HT1080 (cell line): ENCODE data around the gene GNAQ. TPM values are rescaled to one million over a fixed set of nuclear protein-coding genes. Genes with fewer than 3 reads are reported as not detected.
"Not testable (repeated sequence)": the region's sequence is repeated elsewhere in the genome, so short reads cannot be mapped to it uniquely, and the experiment has no call there.

Experiments
- DNase-seq: peaks from one replicate; pipeline ENCODE4 v3.0.0-alpha.2; 2015; ENCODE audit warnings: low read depth
- total RNA-seq: library from RNA; depleted of rRNA; stranded (reverse); fragments of >200 nt; shearing (Covaris generic); gene quantifications from 2 replicates; pipeline ENCODE4 v1.2.3, GENCODE V29; 2014

Gene GNAQ
- total RNA-seq, 1 experiment from 2014 or later, result 14.6 TPM

- not testable (repeated sequence) for DNase-seq
These were observed 152.8 kb downstream of the GNAQ start for GRCh38 chr9:77878793-77879192.

GRCh38 chr9:77877976-77878375 is 153.6 kb downstream of the GNAQ start:
- DNase-seq, result no peak

DNA sequence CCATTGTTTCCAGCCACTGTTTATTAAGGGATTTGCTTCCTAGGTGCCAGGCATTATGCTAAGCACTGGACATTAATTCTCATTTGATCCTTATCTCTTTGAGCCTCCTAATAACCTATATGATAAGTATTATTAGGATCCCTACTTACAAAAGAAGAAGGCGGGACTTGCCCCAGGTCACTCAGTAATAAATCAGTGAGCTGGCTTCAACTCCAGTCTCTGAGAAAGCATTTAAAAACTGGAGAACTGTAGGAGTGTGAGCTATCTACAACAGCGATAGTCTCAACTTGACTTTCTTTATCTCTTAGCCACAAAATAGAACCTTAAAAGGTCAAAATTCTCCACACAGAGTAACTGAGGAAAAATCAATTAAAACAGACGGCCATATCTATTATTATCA is 155.0 kb downstream of the GNAQ start:
- no peak for DNase-seq

DNA sequence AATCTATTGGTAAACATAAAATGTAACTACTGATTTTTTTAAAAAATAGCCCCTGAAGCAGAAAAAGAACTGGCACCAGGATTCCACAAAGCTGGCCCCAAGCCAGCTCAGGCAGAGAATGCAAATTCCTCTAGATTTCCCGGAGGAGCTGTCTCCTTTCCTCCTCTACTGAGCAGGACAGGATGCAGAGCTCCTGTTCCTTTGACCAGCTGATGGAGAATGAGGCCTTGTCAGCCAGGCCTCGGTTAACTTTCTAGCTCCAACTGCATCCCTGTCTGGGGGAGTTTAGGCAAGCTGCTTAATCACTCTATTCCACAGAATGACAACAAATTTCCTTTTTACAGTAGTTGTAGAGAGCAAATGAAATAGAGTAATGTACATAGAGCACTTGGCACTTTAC is 155.5 kb downstream of the GNAQ start:
- DNase-seq, result peak; percentile 10

DNA sequence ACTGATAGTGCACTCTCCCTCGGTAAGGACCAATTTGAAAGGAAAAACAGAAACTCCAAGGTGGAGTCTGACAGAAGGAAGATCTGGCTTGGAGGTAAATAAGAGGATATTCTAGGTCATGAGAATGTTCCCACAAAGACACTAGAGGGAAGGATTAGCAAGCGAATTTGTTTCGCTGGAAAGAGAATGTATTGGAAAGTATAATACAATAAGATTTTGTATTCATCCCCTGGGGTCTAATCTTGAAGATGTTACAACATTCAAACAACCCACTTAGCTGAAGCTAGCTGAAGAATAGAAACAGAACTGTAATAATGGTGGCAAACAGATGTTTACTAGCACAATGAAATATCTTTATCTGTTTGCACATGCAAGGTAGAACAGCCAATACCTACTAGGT is 158.7 kb downstream of the GNAQ start:
- no peak for DNase-seq

- no peak for DNase-seq
These were observed 159.4 kb downstream of the GNAQ start for GRCh38 chr9:77872177-77872576.

GRCh38 chr9:77871483-77871882 is 160.1 kb downstream of the GNAQ start:
- no peak for DNase-seq

- no peak for DNase-seq
These were observed 164.7 kb downstream of the GNAQ start for GRCh38 chr9:77866878-77867277.

- DNase-seq, result no peak
These were observed 166.1 kb downstream of the GNAQ start for GRCh38 chr9:77865385-77866047.

DNA sequence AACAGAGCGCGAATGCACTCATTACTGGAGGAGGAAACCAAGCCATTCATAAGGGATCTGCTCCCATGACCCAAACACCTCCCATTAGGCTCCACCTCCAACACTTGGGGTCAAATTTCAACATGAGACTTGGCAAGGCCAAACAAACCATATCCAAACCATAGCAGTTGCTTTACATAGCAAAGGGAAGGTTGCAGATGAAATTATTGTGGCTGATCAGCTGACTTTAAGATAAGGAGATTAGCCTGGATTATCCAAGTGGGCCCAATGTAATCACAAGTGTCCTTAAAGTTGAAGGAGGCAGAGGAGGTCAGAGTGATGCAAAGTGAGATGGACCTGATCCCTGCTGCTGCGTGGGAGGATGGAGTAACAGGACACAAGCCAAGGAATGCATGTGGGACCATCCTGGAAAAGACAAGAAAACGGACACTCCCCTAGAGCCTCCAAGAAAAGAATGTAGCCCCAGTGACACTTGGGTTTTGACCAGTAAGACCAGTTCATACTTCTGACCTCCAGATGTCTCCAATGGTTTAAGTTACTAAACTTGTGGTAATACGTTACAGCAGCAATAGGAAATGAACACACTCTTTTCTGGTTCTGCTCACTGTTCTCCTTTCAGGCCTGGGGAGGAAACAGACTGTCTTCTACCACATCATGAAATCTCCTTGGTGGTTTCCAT is 167.3 kb downstream of the GNAQ start:
- no peak for DNase-seq

DNA sequence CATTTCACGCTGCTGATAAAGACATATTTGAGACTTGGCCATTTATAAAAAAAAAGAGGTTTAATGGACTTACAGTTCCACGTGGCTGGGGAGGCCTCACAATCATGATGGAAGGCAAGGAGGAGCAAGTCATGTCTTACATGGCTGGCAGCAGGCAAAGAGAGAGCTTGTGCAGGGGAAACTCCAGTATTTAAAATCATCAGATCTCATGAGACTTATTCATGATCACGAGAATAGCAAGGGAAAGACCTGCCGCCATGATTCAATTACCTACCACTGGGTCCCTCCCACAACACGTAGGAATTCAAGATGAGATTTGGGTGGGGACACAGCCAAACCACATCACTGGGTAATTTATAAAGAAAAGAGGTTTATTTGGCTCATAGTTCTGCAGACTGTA is 168.0 kb downstream of the GNAQ start:
- not testable (repeated sequence) for DNase-seq

DNA sequence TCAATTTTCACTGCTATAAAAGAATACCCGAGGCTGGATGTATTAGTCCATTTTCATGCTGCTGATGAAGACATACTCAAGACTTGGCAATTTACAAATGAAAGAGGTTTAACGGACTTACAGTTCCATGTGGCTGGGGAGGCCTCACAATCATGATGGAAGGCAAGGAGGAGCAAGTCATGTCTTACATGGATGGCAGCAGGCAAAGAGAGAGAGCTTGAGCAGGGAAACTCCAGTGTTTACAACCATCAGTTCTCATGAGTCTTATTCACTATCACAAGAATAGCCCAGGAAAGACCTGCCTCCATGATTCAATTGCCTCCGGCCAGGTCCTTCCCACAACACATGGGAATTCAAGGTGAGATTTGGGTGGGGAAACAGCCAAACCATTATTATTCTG is 170.7 kb downstream of the GNAQ start:
- DNase-seq, result not testable (repeated sequence)

- no peak for DNase-seq
These were observed 173.9 kb downstream of the GNAQ start for GRCh38 chr9:77857513-77858259.

DNA sequence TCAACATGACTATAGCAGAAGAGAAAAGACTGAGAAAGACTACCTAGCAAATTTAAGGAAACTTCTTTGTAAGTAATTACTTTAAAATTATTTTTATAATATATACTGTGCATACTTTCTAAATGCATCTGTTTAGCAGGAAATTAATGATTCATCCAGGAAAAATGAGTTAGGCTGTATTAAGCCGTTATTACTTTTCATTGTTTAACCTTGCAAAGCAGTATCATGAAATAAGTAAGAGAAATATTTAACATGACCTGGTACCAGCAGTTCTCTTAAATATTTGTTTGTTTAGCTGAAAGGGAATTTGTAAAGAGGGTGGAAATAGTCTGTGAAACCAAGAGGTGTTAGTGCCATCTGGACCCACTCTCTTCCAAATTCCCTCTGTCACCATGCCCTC is 175.0 kb downstream of the GNAQ start:
- DNase-seq, result no peak

- no peak for DNase-seq
These were observed 176.7 kb downstream of the GNAQ start for GRCh38 chr9:77854916-77855311.

- no peak for DNase-seq
These were observed 177.2 kb downstream of the GNAQ start for GRCh38 chr9:77854258-77854915.

- DNase-seq, result no peak
These were observed 177.9 kb downstream of the GNAQ start for GRCh38 chr9:77853716-77854115.

DNA sequence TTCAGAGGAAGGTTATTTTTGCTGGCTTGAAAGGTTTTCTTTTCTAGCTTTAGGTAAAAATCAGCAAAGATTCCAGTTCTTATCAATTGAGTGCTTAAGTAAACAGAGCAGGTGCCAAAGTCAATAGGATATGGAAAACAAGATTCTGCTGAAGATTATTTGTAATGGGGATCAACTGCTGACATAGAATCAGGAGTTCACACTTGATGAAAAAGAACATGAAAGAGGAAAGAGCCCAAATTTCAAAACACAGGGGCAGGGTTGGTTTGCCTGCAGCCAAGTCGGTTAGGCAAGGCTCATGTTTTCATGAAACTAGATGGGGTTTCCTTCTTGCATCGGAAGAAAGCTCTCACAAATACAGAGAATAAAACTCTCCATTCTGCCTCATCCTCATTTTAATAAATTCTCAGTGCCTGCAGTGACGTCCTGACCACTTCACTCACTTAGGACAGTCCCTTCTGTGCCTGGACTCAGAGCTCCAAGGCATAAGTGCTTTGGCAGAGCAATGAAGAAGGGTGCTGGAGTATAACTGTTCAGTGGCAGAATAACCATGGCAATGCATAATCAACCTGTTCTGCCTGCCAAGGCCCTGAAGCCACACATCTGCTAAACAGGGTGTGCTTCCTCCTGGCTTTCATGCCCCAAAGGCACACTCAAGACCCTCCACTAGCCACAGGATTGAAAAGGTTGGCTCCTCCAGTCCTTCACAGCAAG is 179.6 kb downstream of the GNAQ start:
- no peak for DNase-seq

- DNase-seq, result peak; percentile 61
These were observed 182.7 kb downstream of the GNAQ start for GRCh38 chr9:77848897-77849296.

- DNase-seq, result no peak
These were observed 183.2 kb downstream of the GNAQ start for GRCh38 chr9:77848404-77848803.

GRCh38 chr9:77847626-77848025 is 184.0 kb downstream of the GNAQ start:
- no peak for DNase-seq
